Progenitor cell of endocrine pancreas (in vitro differentiated cells): ENCODE measurements around the gene NPC1. TPM values are rescaled to one million over a fixed set of nuclear protein-coding genes. Genes with fewer than 3 reads are reported as not detected.

ENCODE experiments used
- DNase-seq: peaks from one replicate; pipeline ENCODE4 v3.0.0; 2021; ENCODE audit warnings: low spot score; ENCODE audit not compliant: unreplicated experiment
- H3K27ac Mint-ChIP-seq: 2 replicates; pipeline ENCODE4 v1.8.0; 2021; ENCODE audit warnings: mild to moderate bottlenecking, moderate library complexity, mixed read lengths
- H3K27me3 Mint-ChIP-seq: 2 replicates; pipeline ENCODE4 v1.8.0; 2021; ENCODE audit warnings: mixed read lengths
- H3K36me3 Mint-ChIP-seq: 2 replicates; pipeline ENCODE4 v1.8.0; 2022; ENCODE audit warnings: mixed read lengths; ENCODE audit not compliant: insufficient read depth
- H3K4me1 Mint-ChIP-seq: 2 replicates; pipeline ENCODE4 v1.8.0; 2021; ENCODE audit warnings: low read depth, mixed read lengths
- H3K4me3 Mint-ChIP-seq: 2 replicates; pipeline ENCODE4 v1.8.0; 2021; ENCODE audit warnings: low read depth, mild to moderate bottlenecking, moderate library complexity, mixed read lengths
- H3K9me3 Mint-ChIP-seq: 2 replicates; pipeline ENCODE4 v1.8.0; 2021; ENCODE audit warnings: low read depth, mixed read lengths
- total RNA-seq: library from RNA; stranded (reverse); gene quantifications from 2 replicates; pipeline ENCODE4 v1.2.1, GENCODE V29; 2021
- TF ChIP-seq, protein P1 (sequence below): fragments of 200-600 bp; sonication (generic); IDR thresholded peaks from one replicate; pipeline ENCODE4 v1.5.0; 2021; ENCODE audit warnings: antibody characterized with exemption, mild to moderate bottlenecking; ENCODE audit not compliant: unreplicated experiment

NPC1 gene
- total RNA-seq, 1 donor from 2014 or later: 35.1 TPM

DNA sequence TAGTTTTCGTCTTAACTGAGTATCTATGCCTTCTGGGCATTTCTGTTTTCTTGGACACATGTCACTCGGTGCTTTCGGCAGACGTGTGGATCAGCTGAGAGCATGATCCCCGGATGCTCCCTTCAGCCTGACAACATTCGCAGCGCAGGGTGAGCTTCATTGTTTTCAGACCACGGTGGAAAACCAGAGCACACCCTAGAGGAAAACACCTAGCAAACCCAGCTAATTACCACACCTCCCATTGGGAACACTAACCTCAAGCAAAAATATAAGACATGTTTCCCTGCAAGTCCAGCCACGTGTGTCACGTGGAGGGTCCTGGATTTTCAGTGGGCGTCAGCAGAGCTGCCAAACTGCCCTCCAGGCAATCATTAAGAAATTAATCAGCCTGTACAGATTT is 45.4 kb upstream of the NPC1 start:
- no peak for DNase-seq
- H3K4me1 Mint-ChIP-seq: peaks cover 8% of the 10 kb centered on the region
- no peak overlapping the region for H3K4me3 Mint-ChIP-seq
- no peaks in the 10 kb centered on the region for H3K36me3 Mint-ChIP-seq
- no peaks in the 10 kb centered on the region for H3K9me3 Mint-ChIP-seq
- no peak overlapping the region for H3K27ac Mint-ChIP-seq
- TF ChIP-seq, protein P1, sequence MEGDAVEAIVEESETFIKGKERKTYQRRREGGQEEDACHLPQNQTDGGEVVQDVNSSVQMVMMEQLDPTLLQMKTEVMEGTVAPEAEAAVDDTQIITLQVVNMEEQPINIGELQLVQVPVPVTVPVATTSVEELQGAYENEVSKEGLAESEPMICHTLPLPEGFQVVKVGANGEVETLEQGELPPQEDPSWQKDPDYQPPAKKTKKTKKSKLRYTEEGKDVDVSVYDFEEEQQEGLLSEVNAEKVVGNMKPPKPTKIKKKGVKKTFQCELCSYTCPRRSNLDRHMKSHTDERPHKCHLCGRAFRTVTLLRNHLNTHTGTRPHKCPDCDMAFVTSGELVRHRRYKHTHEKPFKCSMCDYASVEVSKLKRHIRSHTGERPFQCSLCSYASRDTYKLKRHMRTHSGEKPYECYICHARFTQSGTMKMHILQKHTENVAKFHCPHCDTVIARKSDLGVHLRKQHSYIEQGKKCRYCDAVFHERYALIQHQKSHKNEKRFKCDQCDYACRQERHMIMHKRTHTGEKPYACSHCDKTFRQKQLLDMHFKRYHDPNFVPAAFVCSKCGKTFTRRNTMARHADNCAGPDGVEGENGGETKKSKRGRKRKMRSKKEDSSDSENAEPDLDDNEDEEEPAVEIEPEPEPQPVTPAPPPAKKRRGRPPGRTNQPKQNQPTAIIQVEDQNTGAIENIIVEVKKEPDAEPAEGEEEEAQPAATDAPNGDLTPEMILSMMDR: no peak
- peaks cover 49% of the 10 kb centered on the region for H3K27me3 Mint-ChIP-seq

DNA sequence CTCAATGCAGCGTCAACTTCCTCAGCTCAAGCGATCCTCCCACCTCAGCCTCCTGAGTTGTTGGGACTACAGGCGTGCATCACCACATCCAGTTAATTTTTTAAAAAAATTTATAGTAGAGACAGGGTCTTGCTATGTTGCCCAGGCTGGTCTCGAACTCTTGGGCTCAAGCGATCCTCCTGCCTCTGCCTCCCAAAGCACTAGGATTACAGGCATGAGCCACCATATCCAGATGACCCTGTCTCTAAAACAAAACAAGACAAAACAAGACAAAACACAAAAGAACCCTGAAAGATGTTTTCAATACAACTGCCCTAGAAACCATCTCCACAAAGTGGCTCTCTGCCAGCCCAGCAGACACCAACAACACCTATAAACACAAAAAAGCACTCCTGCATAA is 45.0 kb upstream of the NPC1 start:
- no peak overlapping the region for H3K4me3 Mint-ChIP-seq
- no peaks in the 10 kb centered on the region for H3K36me3 Mint-ChIP-seq
- TF ChIP-seq, protein P1: no peak
- no peak for DNase-seq
- no peak overlapping the region for H3K27ac Mint-ChIP-seq
- no peaks in the 10 kb centered on the region for H3K9me3 Mint-ChIP-seq
- peaks cover 53% of the 10 kb centered on the region for H3K27me3 Mint-ChIP-seq
- H3K4me1 Mint-ChIP-seq: peaks cover 8% of the 10 kb centered on the region

DNA sequence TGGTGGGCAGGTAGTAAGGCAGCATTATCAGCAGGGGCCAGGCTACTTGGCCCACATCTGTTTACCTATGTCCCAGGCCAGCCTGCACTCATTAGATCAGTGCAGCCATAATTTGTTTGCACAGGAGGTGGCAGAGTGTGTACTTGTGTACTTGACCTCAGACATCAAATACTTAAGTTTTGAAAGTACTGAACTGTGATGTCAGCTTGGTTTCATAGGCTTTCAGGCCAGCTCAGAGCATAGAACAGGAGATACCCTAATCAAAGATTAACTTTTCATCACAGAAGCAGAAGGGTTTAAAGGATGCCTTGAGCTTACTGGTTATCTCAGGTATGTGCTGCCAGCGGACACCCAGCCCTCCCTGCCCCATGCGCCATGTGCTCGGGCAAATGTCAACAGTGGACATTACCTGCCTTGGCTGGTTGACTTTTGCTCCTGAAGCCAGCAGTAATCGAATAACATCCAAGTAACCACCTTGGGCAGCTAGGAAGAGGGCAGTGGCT is 43.2 kb upstream of the NPC1 start:
- Mint-ChIP-seq H3K4me1 (peaks cover 8% of the 10 kb centered on the region), H3K36me3 (no peaks in the 10 kb centered on the region), H3K27me3 (peaks cover 57% of the 10 kb centered on the region), H3K27ac (no peak overlapping the region), H3K9me3 (no peaks in the 10 kb centered on the region), H3K4me3 (no peak overlapping the region)
- DNase-seq: no peak
- TF ChIP-seq, protein P1: no peak

DNA sequence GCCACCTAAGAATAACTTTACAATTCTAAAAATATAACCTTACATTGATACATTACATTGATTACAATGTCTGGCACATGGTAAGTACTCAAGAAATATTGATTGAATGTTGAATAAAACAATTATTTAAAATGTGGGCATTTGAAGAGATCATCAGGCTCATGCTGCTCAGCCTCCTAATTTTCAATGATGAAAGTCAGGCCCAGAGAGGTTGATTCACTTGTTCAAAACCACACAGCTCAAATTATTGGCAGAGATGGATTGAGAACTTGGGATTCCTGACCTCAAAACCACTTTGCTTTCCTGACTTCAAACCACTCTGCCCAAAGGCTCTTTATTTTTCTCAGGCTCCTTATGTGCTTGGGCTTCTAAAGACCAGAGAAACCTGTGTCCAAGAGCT is 41.7 kb upstream of the NPC1 start:
- Mint-ChIP-seq H3K36me3 (no peaks in the 10 kb centered on the region), H3K4me3 (no peak overlapping the region), H3K4me1 (peaks cover 8% of the 10 kb centered on the region), H3K27ac (no peak overlapping the region), H3K9me3 (no peaks in the 10 kb centered on the region), H3K27me3 (peaks cover 56% of the 10 kb centered on the region)
- TF ChIP-seq, protein P1: no peak
- DNase-seq: no peak

DNA sequence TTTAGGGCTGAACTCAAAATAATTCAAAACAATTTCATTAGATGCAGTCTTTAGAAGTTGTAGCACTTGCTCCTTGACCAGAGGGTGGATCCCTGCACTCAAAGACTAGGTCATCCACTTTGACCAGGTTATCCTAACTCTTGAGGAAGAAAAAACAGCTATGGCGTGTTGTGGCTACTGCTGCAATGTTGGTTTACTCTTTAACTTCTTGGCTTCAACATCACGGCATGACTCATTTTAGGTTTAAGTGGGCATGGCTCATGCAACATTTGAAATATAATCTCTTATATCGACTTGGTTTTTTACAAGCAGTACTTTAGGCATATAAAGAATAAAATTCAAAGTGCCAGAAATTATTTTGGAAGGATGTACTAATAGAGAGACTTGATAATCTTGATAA is 41.0 kb upstream of the NPC1 start:
- DNase-seq: no peak
- no peak overlapping the region for H3K27ac Mint-ChIP-seq
- no peaks in the 10 kb centered on the region for H3K36me3 Mint-ChIP-seq
- no peak overlapping the region for H3K4me3 Mint-ChIP-seq
- peaks cover 57% of the 10 kb centered on the region for H3K27me3 Mint-ChIP-seq
- H3K4me1 Mint-ChIP-seq: peaks cover 8% of the 10 kb centered on the region
- TF ChIP-seq, protein P1: no peak
- H3K9me3 Mint-ChIP-seq: no peaks in the 10 kb centered on the region
